Fibroblast of lung (primary cell): ENCODE results near the gene OTC. TPM values are rescaled to one million over a fixed set of nuclear protein-coding genes. Genes with fewer than 3 reads are reported as not detected.

Experiments used
- DNase-seq, 2 donors: peaks; one replicate each; pipeline versions ENCODE4 v3.0.0 to v3.0.0-alpha.2; 2010; ENCODE audit warnings: low read depth in 2 of 2
- H2AFZ ChIP-seq: 2 replicates; pipeline ENCODE4 v1.5.1; 2012; ENCODE audit warnings: low read length, control low read depth, inconsistent platforms
- H3K27ac ChIP-seq: 2 replicates; pipeline ENCODE4 v1.5.1; 2011; ENCODE audit warnings: low read length, control low read depth; ENCODE audit not compliant: insufficient read depth
- H3K27me3 ChIP-seq: 2 replicates; pipeline ENCODE4 v1.5.1; 2011; ENCODE audit warnings: mild to moderate bottlenecking, low read length; ENCODE audit not compliant: control insufficient read depth, insufficient read depth
- H3K36me3 ChIP-seq: 2 replicates; pipeline ENCODE4 v1.5.1; 2011; ENCODE audit warnings: low read length; ENCODE audit not compliant: control insufficient read depth, insufficient read depth
- H3K4me1 ChIP-seq: 2 replicates; pipeline ENCODE4 v1.5.1; 2011; ENCODE audit warnings: low read length; ENCODE audit not compliant: control insufficient read depth, insufficient read depth; ENCODE audit errors: extremely low read depth
- H3K4me2 ChIP-seq: 2 replicates; pipeline ENCODE4 v1.5.1; 2011; ENCODE audit warnings: low read length, control low read depth; ENCODE audit not compliant: insufficient read depth; ENCODE audit errors: extremely low read depth
- H3K4me3 ChIP-seq, 4 experiments: fragments of 200-600 bp in 1 of 4; sonication (generic) in 1 of 4; replicated peaks in 1 of 4; 2 replicates each; pipeline ENCODE4 v1.5.1; 2011 to 2016; ENCODE audit warnings: low read length in 4 of 4, low read depth in 3 of 4, mild to moderate bottlenecking in 3 of 4, control low read depth in 2 of 4, inconsistent platforms in 1 of 4, mixed read lengths in 1 of 4; ENCODE audit not compliant: insufficient read depth in 1 of 4; ENCODE audit errors: control extremely low read depth in 1 of 4
- H3K79me2 ChIP-seq: 2 replicates; pipeline ENCODE4 v1.5.1; 2012; ENCODE audit warnings: mild to moderate bottlenecking, low read length, inconsistent platforms; ENCODE audit not compliant: control insufficient read depth, insufficient read depth
- H3K9ac ChIP-seq: 2 replicates; pipeline ENCODE4 v1.5.1; 2011; ENCODE audit warnings: mild to moderate bottlenecking, low read length, control low read depth; ENCODE audit not compliant: insufficient read depth
- H3K9me3 ChIP-seq: 2 replicates; pipeline ENCODE4 v1.5.1; 2012; ENCODE audit warnings: low read depth, low read length; ENCODE audit not compliant: control insufficient read depth, insufficient read depth
- H4K20me1 ChIP-seq: 2 replicates; pipeline ENCODE4 v1.5.1; 2011; ENCODE audit warnings: low read length; ENCODE audit not compliant: control insufficient read depth, insufficient read depth; ENCODE audit errors: extremely low read depth
- EZH2 ChIP-seq: IDR thresholded peaks from 2 replicates; pipeline ENCODE4 v1.5.1; 2012; ENCODE audit warnings: low read length, control low read depth, mild to moderate bottlenecking; ENCODE audit errors: missing control alignments
- polyA plus RNA-seq, 2 donors: library from polyadenylated mRNA; depleted of rRNA in 1 of 2; stranded (reverse) in 1 of 2; unstranded in 1 of 2; fragments of >200 nt; gene quantifications; 2 replicates each; pipeline ENCODE4 v1.2.1, GENCODE V29; 2011 to 2012; ENCODE audit warnings: missing spikeins in 1 of 2
- total RNA-seq: library from RNA; depleted of rRNA; stranded (reverse); fragments of >200 nt; gene quantifications from 2 replicates; pipeline ENCODE4 v1.2.1, GENCODE V29; 2014
- TF ChIP-seq, protein P1 (sequence below), 2 donors: IDR thresholded peaks in 1 of 2; conservative IDR thresholded peaks in 1 of 2; 1 replicate in 1 of 2; 2 replicates in 1 of 2; pipeline ENCODE4 v1.5.1; 2011 to 2012; ENCODE audit warnings: low read length in 2 of 2, control low read depth in 1 of 2, inconsistent platforms in 1 of 2, low read depth in 1 of 2, mild to moderate bottlenecking in 1 of 2

OTC gene
- total and polyA plus RNA-seq, 2 donors (not counting 1 experiment from before 2014, with no cell fraction given) = not detected

- no peaks in the 10 kb centered on the region for H3K36me3 ChIP-seq
- DNase-seq = peak in 1 of 2 donors; percentile 2
- peaks cover 6% of the 10 kb centered on the region for H3K4me1 ChIP-seq
- no peaks in the 10 kb centered on the region for H3K79me2 ChIP-seq
- no peak overlapping the region for H2AFZ ChIP-seq
- no peaks in the 10 kb centered on the region for H4K20me1 ChIP-seq
- H3K27ac ChIP-seq = no peak overlapping the region
- H3K4me3 ChIP-seq = no peak overlapping the region
- no peaks in the 10 kb centered on the region for H3K27me3 ChIP-seq
- no peak for TF ChIP-seq EZH2
- TF ChIP-seq, protein P1, sequence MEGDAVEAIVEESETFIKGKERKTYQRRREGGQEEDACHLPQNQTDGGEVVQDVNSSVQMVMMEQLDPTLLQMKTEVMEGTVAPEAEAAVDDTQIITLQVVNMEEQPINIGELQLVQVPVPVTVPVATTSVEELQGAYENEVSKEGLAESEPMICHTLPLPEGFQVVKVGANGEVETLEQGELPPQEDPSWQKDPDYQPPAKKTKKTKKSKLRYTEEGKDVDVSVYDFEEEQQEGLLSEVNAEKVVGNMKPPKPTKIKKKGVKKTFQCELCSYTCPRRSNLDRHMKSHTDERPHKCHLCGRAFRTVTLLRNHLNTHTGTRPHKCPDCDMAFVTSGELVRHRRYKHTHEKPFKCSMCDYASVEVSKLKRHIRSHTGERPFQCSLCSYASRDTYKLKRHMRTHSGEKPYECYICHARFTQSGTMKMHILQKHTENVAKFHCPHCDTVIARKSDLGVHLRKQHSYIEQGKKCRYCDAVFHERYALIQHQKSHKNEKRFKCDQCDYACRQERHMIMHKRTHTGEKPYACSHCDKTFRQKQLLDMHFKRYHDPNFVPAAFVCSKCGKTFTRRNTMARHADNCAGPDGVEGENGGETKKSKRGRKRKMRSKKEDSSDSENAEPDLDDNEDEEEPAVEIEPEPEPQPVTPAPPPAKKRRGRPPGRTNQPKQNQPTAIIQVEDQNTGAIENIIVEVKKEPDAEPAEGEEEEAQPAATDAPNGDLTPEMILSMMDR (conservative IDR thresholded peaks at IDR 0.05 in 1 of 2, IDR thresholded peaks at IDR 0.05 in 1 of 2; ENCODE audit: low read depth in 1 of 2, low read length in 2 of 2) = no peak
- H3K4me2 ChIP-seq = no peak overlapping the region
- no peak overlapping the region for H3K9ac ChIP-seq
- H3K9me3 ChIP-seq = no peaks in the 10 kb centered on the region
Measured at GRCh38 chrX:38311743-38312142, 40.7 kb upstream of the OTC start.

- Histone ChIP-seq H3K4me2 (no peak overlapping the region), H3K27me3 (no peaks in the 10 kb centered on the region), H3K9ac (no peak overlapping the region), H3K9me3 (no peaks in the 10 kb centered on the region), H3K36me3 (no peaks in the 10 kb centered on the region), H3K4me3 (no peak overlapping the region), H2AFZ (no peak overlapping the region), H3K27ac (no peak overlapping the region), H3K4me1 (peaks cover 6% of the 10 kb centered on the region), H3K79me2 (no peaks in the 10 kb centered on the region), H4K20me1 (no peaks in the 10 kb centered on the region)
- no peak for TF ChIP-seq EZH2
- TF ChIP-seq, protein P1 (conservative IDR thresholded peaks at IDR 0.05 in 1 of 2, IDR thresholded peaks at IDR 0.05 in 1 of 2; ENCODE audit: low read depth in 1 of 2, low read length in 2 of 2) = no peak
- peak; percentile 57 to 66 for DNase-seq
Measured at GRCh38 chrX:38312436-38312835, 40.0 kb upstream of the OTC start.

- Histone ChIP-seq H3K9ac (no peak overlapping the region), H4K20me1 (no peaks in the 10 kb centered on the region), H3K4me2 (no peak overlapping the region), H3K4me1 (peaks cover 6% of the 10 kb centered on the region), H3K79me2 (no peaks in the 10 kb centered on the region), H3K9me3 (no peaks in the 10 kb centered on the region), H3K27ac (no peak overlapping the region), H3K27me3 (no peaks in the 10 kb centered on the region), H2AFZ (no peak overlapping the region), H3K36me3 (no peaks in the 10 kb centered on the region), H3K4me3 (no peak overlapping the region)
- no peak for TF ChIP-seq EZH2
- TF ChIP-seq, protein P1 (conservative IDR thresholded peaks at IDR 0.05 in 1 of 2, IDR thresholded peaks at IDR 0.05 in 1 of 2; ENCODE audit: low read depth in 1 of 2, low read length in 2 of 2) = no peak
- peak; percentile 9 to 19 for DNase-seq
Measured at GRCh38 chrX:38313190-38313589, 39.2 kb upstream of the OTC start.
